HUES48 (cell line): ENCODE data around the gene HLA-DMB.

Experiments
- H3K27ac ChIP-seq: one replicate; pipeline ENCODE4 v1.7.0; 2013; ENCODE audit warnings: low read depth, low read length, inconsistent platforms
- H3K27me3 ChIP-seq: 2 replicates; pipeline ENCODE4 v1.6.1; 2013; ENCODE audit warnings: mild to moderate bottlenecking, low read length; ENCODE audit not compliant: control insufficient read depth, insufficient read depth
- H3K36me3 ChIP-seq: 2 replicates; pipeline ENCODE4 v1.6.1; 2013; ENCODE audit warnings: low read length; ENCODE audit not compliant: control insufficient read depth, insufficient read depth
- H3K4me1 ChIP-seq: 2 replicates; pipeline ENCODE4 v1.6.1; 2013; ENCODE audit warnings: mild to moderate bottlenecking, low read length; ENCODE audit not compliant: control insufficient read depth, insufficient read depth
- H3K4me3 ChIP-seq: 2 replicates; pipeline ENCODE4 v1.5.1; 2013; ENCODE audit warnings: mild to moderate bottlenecking, low read depth, low read length
- H3K9ac ChIP-seq: 2 replicates; pipeline ENCODE4 v1.6.1; 2013; ENCODE audit warnings: mild to moderate bottlenecking, low read depth, low read length, moderate library complexity
- H3K9me3 ChIP-seq: 2 replicates; pipeline ENCODE4 v1.6.1; 2013; ENCODE audit warnings: low read length; ENCODE audit not compliant: control insufficient read depth, insufficient read depth

The HLA-DMB gene

DNA sequence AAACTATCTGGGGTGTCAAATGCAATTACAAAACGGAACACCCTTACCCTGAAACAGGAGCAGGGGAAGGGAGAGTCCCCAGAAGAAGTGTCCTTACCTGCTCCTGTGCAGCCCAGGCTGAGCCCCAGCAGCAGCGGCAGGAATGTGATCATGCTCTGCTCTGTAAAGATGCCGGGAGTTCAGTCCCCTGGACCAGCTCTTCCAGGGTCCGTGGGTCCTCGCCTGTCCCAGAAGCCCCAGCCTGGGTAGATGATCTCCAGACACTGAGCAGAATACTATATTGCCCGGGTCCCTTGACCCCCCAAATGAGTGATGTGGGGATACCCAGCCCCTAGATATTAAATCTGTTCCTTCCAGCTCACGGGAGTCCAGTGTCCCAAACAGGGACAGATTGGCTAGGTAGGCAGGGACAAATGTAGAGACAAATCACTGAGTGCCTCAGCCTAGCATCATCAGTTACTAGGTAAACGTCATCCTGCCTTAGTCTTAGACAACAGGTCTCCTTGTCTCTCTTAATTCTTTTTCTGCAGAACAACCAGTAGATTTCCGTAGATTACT is at the start of gene HLA-DMB:
Gene HLA-DMB, minus strand, starts transcription at position 373 of the 558 bp plus-strand sequence. Its CDS starts 221 bp downstream, at position 152.
- H3K4me1 ChIP-seq, result peaks cover 13% of the 10 kb centered on the region; the same call in 1 of the 2 replicates
- peak within 1 kb of the TSS; percentile 51 for H3K4me3 ChIP-seq
- H3K27ac ChIP-seq, result no peak within 1 kb of the TSS
- H3K36me3 ChIP-seq, result no peaks in the 10 kb centered on the region
- H3K9ac ChIP-seq, result no peak within 1 kb of the TSS
- H3K9me3 ChIP-seq, result no peaks in the 10 kb centered on the region
- peaks cover 1% of the 10 kb centered on the region; the same call in 1 of the 2 replicates for H3K27me3 ChIP-seq

DNA sequence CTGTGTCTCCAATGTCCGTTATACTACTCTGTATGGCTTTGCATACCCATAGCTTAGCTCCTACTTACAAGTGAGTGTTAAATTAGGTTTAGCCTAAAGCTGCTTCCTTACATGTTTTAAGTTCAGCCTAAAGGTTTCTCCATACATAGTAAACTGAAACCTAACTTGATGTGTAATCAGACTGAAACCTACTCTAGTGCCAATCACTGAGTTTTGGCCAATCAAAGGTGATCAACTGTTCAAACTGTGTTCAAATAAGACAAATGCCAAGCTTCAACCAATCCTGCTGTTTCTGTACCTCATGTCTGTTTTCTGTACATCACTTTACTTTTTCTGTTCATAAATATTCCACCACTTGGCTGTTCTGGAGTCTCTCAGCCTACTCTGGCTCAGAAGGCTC is 48.5 kb upstream of the HLA-DMB start:
- H3K27me3 ChIP-seq, result no peaks in the 10 kb centered on the region
- H3K9ac ChIP-seq, result no peak overlapping the region
- H3K27ac ChIP-seq, result no peak overlapping the region
- no peaks in the 10 kb centered on the region for H3K9me3 ChIP-seq
- H3K36me3 ChIP-seq, result no peaks in the 10 kb centered on the region
- peaks cover 7% of the 10 kb centered on the region for H3K4me1 ChIP-seq
- no peak overlapping the region for H3K4me3 ChIP-seq

DNA sequence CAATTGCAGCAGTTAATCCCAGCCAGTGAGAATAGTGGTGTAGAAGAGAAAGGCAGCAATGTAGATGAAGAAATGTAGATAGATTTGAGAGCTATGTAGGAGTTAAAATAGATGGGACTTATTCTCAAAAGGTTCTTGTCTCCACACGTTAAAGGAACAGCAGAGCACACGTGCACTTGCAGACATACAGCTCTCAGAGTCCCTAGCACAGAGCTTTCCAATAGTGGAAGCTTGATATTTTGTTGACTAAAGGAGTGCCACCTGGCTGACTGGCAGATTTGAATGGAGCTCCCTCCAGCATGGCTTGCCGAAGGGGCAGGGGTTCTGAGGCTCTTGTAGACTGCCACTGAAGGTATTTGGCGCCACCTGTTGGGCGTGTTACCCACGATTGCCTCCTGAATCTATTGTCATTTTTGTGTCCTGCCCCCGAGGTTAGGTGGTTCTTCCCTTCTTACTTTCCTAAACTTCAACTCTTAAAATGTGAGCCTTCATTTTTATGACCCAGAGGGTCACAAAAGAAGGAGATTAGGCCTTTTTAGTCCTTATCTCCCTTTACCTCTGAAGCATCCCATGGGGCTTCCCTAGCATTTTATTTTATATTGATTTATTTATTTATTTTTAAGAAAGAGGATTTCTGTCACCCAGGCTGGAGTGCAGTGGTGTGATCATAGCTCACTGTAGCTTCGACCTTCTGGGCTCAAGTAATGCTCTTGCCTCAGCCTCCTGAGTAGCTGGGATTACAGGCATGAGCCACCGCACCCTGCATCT is 44.0 kb upstream of the HLA-DMB start:
- H3K9me3 ChIP-seq, result no peaks in the 10 kb centered on the region

DNA sequence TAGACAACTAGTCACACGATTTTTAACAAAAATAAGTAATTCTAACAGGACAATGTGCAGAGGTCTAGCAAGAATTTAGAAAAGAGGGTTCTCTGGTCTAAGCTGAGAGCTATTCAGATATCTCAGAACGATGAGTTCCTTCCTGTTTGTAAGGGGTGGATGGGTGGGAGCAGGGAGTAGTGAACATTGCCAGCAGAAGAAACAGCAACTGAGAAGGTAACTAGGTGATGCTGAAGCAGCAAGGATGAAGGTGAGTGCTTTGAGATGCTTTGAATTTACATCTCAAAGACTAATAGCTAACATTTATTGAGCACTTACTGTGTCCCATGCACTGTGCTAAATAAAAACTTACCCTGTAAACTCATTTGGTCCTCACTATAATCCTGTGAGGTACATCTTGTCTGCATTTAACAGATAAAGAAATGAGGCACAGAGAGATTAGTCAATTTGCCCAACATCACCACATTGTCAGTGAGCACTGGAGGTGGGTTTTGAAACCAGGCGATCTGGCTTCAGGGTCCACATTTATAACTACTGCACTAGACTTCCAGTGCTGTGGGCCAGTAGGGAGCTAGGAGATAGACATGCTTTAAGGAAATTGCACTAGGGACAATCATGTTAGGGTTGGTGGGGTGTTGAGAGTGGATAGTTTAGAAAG is 43.3 kb upstream of the HLA-DMB start:
- Histone ChIP-seq H3K27me3 (no peaks in the 10 kb centered on the region), H3K4me3 (no peak overlapping the region), H3K9me3 (no peaks in the 10 kb centered on the region), H3K27ac (peak overlapping the region; percentile 48), H3K9ac (no peak overlapping the region), H3K36me3 (peaks cover 28% of the 10 kb centered on the region), H3K4me1 (peaks cover 7% of the 10 kb centered on the region)

More for the DNA sequence above, 44.0 kb upstream of the HLA-DMB start:
- peaks cover 7% of the 10 kb centered on the region for H3K4me1 ChIP-seq
- H3K9ac ChIP-seq, result no peak overlapping the region
- H3K36me3 ChIP-seq, result peaks cover 21% of the 10 kb centered on the region
- H3K4me3 ChIP-seq, result no peak overlapping the region
- H3K27me3 ChIP-seq, result no peaks in the 10 kb centered on the region
- H3K27ac ChIP-seq, result peak overlapping the region; percentile 48

DNA sequence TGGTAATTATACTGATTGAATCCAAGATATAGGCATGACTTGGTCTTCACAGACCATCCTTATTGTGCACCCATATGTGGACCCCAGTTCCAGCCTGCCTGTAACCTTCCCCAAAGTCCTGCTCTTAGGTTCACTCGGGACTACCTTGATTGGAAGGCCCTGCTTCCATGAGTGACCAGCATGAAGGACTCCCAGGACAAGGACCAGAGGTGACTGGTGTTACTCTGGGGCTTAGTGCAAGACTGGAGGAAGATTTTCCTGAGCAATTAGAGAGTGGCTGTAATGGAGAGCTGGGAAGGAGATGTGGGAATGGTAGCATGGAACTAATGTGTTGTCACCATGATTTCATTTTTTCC is 42.6 kb upstream of the HLA-DMB start:
- Histone ChIP-seq H3K36me3 (peaks cover 34% of the 10 kb centered on the region), H3K4me1 (peaks cover 7% of the 10 kb centered on the region), H3K9me3 (no peaks in the 10 kb centered on the region), H3K4me3 (no peak overlapping the region), H3K9ac (no peak overlapping the region), H3K27me3 (no peaks in the 10 kb centered on the region), H3K27ac (peak overlapping the region; percentile 7)

DNA sequence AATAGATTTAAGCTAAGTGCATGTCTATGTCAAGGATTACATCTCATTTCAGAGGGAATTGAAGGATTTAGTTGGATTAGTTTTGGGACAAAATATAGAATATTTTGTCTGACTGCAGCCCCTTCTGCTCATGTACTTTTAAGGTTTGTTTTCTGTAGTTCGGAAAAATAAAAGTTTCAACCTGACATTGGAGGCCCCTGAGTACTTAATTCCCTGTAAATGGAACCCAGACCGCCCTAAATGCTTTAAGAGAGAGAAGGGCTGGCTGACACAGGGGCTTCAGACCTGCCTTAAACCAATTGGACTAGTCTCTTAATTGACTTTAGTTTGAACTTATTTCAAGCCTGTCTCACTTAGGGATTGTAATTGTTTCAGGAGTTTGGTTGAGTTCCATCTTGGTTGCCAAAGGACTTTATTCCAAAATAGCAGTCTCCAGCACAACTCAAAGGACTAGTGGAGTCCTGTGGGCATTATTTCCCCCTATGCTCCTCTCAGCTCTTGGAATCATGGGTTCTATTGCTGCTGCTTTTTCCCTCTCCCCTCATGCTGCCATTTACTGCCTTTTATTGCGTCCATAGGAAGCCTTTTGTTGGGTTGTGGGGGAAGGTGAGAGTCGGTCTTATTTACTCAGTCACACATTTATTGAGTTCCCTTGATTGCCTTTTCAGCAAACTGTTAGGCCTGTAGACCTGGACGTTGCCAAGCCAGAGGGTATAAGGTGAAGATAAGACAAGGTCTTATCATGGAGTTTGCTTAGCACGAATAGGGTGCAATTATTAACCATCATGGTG is 42.1 kb upstream of the HLA-DMB start:
- Histone ChIP-seq H3K36me3 (peaks cover 40% of the 10 kb centered on the region), H3K27ac (no peak overlapping the region), H3K4me3 (no peak overlapping the region), H3K9me3 (no peaks in the 10 kb centered on the region), H3K27me3 (no peaks in the 10 kb centered on the region), H3K9ac (no peak overlapping the region), H3K4me1 (peaks cover 2% of the 10 kb centered on the region; the same call in 1 of the 2 replicates)

DNA sequence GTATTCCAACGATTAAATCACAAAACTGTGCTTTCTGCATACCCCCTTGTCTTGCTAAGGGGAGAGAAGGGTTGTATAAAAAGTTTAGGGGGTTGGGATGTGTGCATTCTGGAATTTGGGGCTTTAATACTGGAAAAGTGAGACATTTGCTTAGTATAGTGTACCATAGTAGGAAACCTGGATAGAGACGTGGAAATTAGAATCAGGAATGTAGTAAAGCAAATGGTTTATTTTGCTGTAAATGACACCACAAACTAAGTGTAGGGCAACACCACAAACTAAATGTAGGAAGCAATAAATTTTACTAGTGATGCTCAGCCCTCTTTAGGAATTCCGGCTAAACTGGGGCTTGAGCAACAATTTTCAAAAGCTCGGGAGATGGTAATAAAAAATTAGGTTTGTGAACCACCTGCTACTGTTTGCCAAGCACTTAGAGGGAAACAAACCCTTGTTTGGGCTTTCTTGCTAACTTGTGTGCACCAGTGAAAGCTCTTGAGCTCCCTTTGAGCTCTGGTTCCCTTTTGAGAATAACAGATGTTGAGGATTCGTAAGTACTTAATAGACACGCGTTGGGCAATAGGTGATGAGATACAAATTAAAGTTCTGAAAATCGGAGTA is 41.4 kb upstream of the HLA-DMB start:
- H3K4me1 ChIP-seq, result no peaks in the 10 kb centered on the region
- no peak overlapping the region for H3K9ac ChIP-seq
- H3K4me3 ChIP-seq, result no peak overlapping the region
- H3K27ac ChIP-seq, result peak overlapping the region; percentile 28
- H3K36me3 ChIP-seq, result peaks cover 47% of the 10 kb centered on the region
- H3K27me3 ChIP-seq, result no peaks in the 10 kb centered on the region
- H3K9me3 ChIP-seq, result no peaks in the 10 kb centered on the region

DNA sequence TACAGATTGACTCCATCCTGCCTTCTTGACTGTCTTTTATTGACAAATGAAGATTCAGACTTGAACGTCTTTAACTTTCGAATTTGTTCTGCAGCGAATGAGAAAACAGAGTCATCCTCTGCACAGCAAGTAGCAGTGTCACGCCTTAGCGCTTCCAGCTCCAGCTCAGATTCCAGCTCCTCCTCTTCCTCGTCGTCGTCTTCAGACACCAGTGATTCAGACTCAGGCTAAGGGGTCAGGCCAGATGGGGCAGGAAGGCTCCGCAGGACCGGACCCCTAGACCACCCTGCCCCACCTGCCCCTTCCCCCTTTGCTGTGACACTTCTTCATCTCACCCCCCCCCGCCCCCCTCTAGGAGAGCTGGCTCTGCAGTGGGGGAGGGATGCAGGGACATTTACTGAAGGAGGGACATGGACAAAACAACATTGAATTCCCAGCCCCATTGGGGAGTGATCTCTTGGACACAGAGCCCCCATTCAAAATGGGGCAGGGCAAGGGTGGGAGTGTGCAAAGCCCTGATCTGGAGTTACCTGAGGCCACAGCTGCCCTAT is 39.7 kb upstream of the HLA-DMB start:
- no peaks in the 10 kb centered on the region for H3K9me3 ChIP-seq
- H3K36me3 ChIP-seq, result peaks cover 64% of the 10 kb centered on the region
- no peak overlapping the region for H3K9ac ChIP-seq
- H3K4me3 ChIP-seq, result no peak overlapping the region
- no peak overlapping the region for H3K27ac ChIP-seq
- H3K27me3 ChIP-seq, result no peaks in the 10 kb centered on the region
- H3K4me1 ChIP-seq, result no peaks in the 10 kb centered on the region; the same call in 1 of the 2 replicates

DNA sequence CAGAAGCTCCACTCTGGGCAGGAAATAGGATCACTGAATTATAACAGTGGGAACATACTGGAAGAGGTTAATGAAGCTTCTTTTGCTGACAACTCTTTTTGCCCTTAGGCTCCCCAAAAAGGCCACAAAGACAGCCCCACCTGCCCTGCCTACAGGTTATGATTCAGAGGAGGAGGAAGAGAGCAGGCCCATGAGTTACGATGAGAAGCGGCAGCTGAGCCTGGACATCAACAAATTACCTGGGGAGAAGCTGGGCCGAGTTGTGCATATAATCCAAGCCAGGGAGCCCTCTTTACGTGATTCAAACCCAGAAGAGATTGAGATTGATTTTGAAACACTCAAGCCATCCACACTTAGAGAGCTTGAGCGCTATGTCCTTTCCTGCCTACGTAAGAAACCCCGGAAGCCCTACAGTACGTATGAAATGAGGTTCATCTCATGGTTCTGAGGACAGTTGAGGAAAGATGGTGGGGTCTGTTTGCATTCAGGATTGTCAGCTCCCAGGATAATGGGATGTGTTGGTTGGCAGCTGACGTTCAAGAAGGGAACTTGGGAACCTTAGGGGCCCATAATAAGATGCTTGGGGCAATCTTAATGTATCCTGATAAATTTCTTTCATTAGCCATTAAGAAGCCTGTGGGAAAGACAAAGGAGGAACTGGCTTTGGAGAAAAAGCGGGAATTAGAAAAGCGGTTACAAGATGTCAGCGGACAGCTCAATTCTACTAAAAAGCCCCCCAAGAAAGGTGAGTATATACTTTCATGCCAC is 39.1 kb upstream of the HLA-DMB start:
- H3K36me3 ChIP-seq, result peaks cover 70% of the 10 kb centered on the region
- H3K27me3 ChIP-seq, result no peaks in the 10 kb centered on the region
- peaks cover 2% of the 10 kb centered on the region; the same call in 1 of the 2 replicates for H3K4me1 ChIP-seq
- no peak overlapping the region for H3K9ac ChIP-seq
- no peak overlapping the region for H3K27ac ChIP-seq
- H3K9me3 ChIP-seq, result no peaks in the 10 kb centered on the region
- H3K4me3 ChIP-seq, result no peak overlapping the region

DNA sequence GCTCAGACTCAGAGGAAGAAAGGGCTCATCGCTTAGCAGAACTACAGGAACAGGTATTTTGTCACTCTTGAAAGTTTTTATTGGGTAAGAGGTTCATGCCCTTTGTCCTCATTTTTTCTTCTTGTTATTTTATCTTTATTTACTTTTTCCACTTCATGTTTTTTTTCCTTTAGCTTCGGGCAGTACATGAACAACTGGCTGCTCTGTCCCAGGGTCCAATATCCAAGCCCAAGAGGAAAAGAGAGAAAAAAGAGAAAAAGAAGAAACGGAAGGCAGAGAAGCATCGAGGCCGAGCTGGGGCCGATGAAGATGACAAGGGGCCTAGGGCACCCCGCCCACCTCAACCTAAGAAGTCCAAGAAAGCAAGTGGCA is 37.1 kb upstream of the HLA-DMB start:
- H3K36me3 ChIP-seq, result peaks cover 90% of the 10 kb centered on the region
- H3K27ac ChIP-seq, result no peak overlapping the region
- H3K4me1 ChIP-seq, result peaks cover 2% of the 10 kb centered on the region; the same call in 1 of the 2 replicates
- H3K4me3 ChIP-seq, result no peak overlapping the region
- H3K9me3 ChIP-seq, result no peaks in the 10 kb centered on the region
- no peak overlapping the region for H3K9ac ChIP-seq
- H3K27me3 ChIP-seq, result no peaks in the 10 kb centered on the region
